ENCODE measurements around the gene KRT76.

GRCh38 chr12:52814710-52815155, 37.6 kb upstream of the KRT76 start:
- TF ChIP-seq POLR2A (IDR thresholded peaks at IDR 0.05) (no peak), CTCF (IDR thresholded peaks at IDR 0.05 in 4 of 5, conservative IDR thresholded peaks at IDR 0.05 in 1 of 5) (no peak)

All from gastrocnemius medialis (tissue), 4 donors.